ENCODE measurements around the gene CNTNAP2.
"Not testable (repeated sequence)": the region's sequence is repeated elsewhere in the genome, so short reads cannot be mapped to it uniquely, and the experiment has no call there.

CNTNAP2 gene

GRCh38 chr7:147570390-147570789 is 1453.8 kb downstream of the CNTNAP2 start:
- Histone ChIP-seq H3K36me3 (ENCODE audit: control insufficient read depth, insufficient read depth, low read length) (no peaks in the 10 kb centered on the region), H3K4me1 (ENCODE audit: control insufficient read depth, insufficient read depth, low read length, poor library complexity, severe bottlenecking) (no peaks in the 10 kb centered on the region), H3K9me3 (ENCODE audit: control insufficient read depth, low read length) (no peaks in the 10 kb centered on the region), H3K27me3 (replicated peaks; ENCODE audit: control insufficient read depth, insufficient read depth, low read length, poor library complexity, severe bottlenecking) (no peaks in the 10 kb centered on the region), H3K27ac (ENCODE audit: insufficient read depth, low read length, poor library complexity, severe bottlenecking) (no peak overlapping the region), H3K4me3 (ENCODE audit: insufficient read depth, low read depth, low read length, poor library complexity, severe bottlenecking) (no peak overlapping the region)
- no peak for DNase-seq

GRCh38 chr7:147571436-147572185 is 1455.0 kb downstream of the CNTNAP2 start:
- DNase-seq, result no peak
- H3K4me1 ChIP-seq (ENCODE audit: control insufficient read depth, insufficient read depth, low read length, poor library complexity, severe bottlenecking), result no peaks in the 10 kb centered on the region
- no peaks in the 10 kb centered on the region for H3K27me3 ChIP-seq (replicated peaks; ENCODE audit: control insufficient read depth, insufficient read depth, low read length, poor library complexity, severe bottlenecking)
- H3K9me3 ChIP-seq (ENCODE audit: control insufficient read depth, low read length), result no peaks in the 10 kb centered on the region
- no peaks in the 10 kb centered on the region for H3K36me3 ChIP-seq (ENCODE audit: control insufficient read depth, insufficient read depth, low read length)
- no peak overlapping the region for H3K27ac ChIP-seq (ENCODE audit: insufficient read depth, low read length, poor library complexity, severe bottlenecking)
- H3K4me3 ChIP-seq (ENCODE audit: insufficient read depth, low read depth, low read length, poor library complexity, severe bottlenecking), result no peak overlapping the region

GRCh38 chr7:147578196-147578595 is 1461.6 kb downstream of the CNTNAP2 start:
- no peaks in the 10 kb centered on the region for H3K27me3 ChIP-seq (replicated peaks; ENCODE audit: control insufficient read depth, insufficient read depth, low read length, poor library complexity, severe bottlenecking)
- DNase-seq, result no peak
- no peaks in the 10 kb centered on the region for H3K4me1 ChIP-seq (ENCODE audit: control insufficient read depth, insufficient read depth, low read length, poor library complexity, severe bottlenecking)
- H3K36me3 ChIP-seq (ENCODE audit: control insufficient read depth, insufficient read depth, low read length), result no peaks in the 10 kb centered on the region
- no peak overlapping the region for H3K4me3 ChIP-seq (ENCODE audit: insufficient read depth, low read depth, low read length, poor library complexity, severe bottlenecking)
- H3K27ac ChIP-seq (ENCODE audit: insufficient read depth, low read length, poor library complexity, severe bottlenecking), result no peak overlapping the region
- H3K9me3 ChIP-seq (ENCODE audit: control insufficient read depth, low read length), result no peaks in the 10 kb centered on the region

- Histone ChIP-seq H3K27me3 (replicated peaks; ENCODE audit: control insufficient read depth, insufficient read depth, low read length, poor library complexity, severe bottlenecking) (no peaks in the 10 kb centered on the region), H3K4me3 (ENCODE audit: insufficient read depth, low read depth, low read length, poor library complexity, severe bottlenecking) (no peak overlapping the region), H3K36me3 (ENCODE audit: control insufficient read depth, insufficient read depth, low read length) (no peaks in the 10 kb centered on the region), H3K4me1 (ENCODE audit: control insufficient read depth, insufficient read depth, low read length, poor library complexity, severe bottlenecking) (no peaks in the 10 kb centered on the region), H3K9me3 (ENCODE audit: control insufficient read depth, low read length) (no peaks in the 10 kb centered on the region), H3K27ac (ENCODE audit: insufficient read depth, low read length, poor library complexity, severe bottlenecking) (no peak overlapping the region)
- DNase-seq, result no peak
Observed at GRCh38 chr7:147579148-147579547, 1462.5 kb downstream of the CNTNAP2 start.

GRCh38 chr7:147584771-147585193 is 1468.2 kb downstream of the CNTNAP2 start:
- H3K27ac ChIP-seq (ENCODE audit: insufficient read depth, low read length, poor library complexity, severe bottlenecking), result no peak overlapping the region
- no peak for DNase-seq

GRCh38 chr7:147586110-147586509 is 1469.5 kb downstream of the CNTNAP2 start:
- Histone ChIP-seq H3K36me3 (ENCODE audit: control insufficient read depth, insufficient read depth, low read length) (no peaks in the 10 kb centered on the region), H3K27me3 (replicated peaks; ENCODE audit: control insufficient read depth, insufficient read depth, low read length, poor library complexity, severe bottlenecking) (no peaks in the 10 kb centered on the region)

More at GRCh38 chr7:147584771-147585193, 1468.2 kb downstream of the CNTNAP2 start:
- no peak overlapping the region for H3K4me3 ChIP-seq (ENCODE audit: insufficient read depth, low read depth, low read length, poor library complexity, severe bottlenecking)
- H3K9me3 ChIP-seq (ENCODE audit: control insufficient read depth, low read length), result no peaks in the 10 kb centered on the region
- H3K27me3 ChIP-seq (replicated peaks; ENCODE audit: control insufficient read depth, insufficient read depth, low read length, poor library complexity, severe bottlenecking), result no peaks in the 10 kb centered on the region
- H3K36me3 ChIP-seq (ENCODE audit: control insufficient read depth, insufficient read depth, low read length), result no peaks in the 10 kb centered on the region
- H3K4me1 ChIP-seq (ENCODE audit: control insufficient read depth, insufficient read depth, low read length, poor library complexity, severe bottlenecking), result no peaks in the 10 kb centered on the region

GRCh38 chr7:147586526-147586925 is 1469.9 kb downstream of the CNTNAP2 start:
- H3K4me3 ChIP-seq (ENCODE audit: insufficient read depth, low read depth, low read length, poor library complexity, severe bottlenecking), result no peak overlapping the region
- no peak overlapping the region for H3K27ac ChIP-seq (ENCODE audit: insufficient read depth, low read length, poor library complexity, severe bottlenecking)
- DNase-seq, result no peak
- H3K4me1 ChIP-seq (ENCODE audit: control insufficient read depth, insufficient read depth, low read length, poor library complexity, severe bottlenecking), result no peaks in the 10 kb centered on the region
- no peaks in the 10 kb centered on the region for H3K36me3 ChIP-seq (ENCODE audit: control insufficient read depth, insufficient read depth, low read length)
- H3K27me3 ChIP-seq (replicated peaks; ENCODE audit: control insufficient read depth, insufficient read depth, low read length, poor library complexity, severe bottlenecking), result no peaks in the 10 kb centered on the region
- H3K9me3 ChIP-seq (ENCODE audit: control insufficient read depth, low read length), result no peaks in the 10 kb centered on the region

More at GRCh38 chr7:147586110-147586509, 1469.5 kb downstream of the CNTNAP2 start:
- Histone ChIP-seq H3K4me3 (ENCODE audit: insufficient read depth, low read depth, low read length, poor library complexity, severe bottlenecking) (no peak overlapping the region), H3K9me3 (ENCODE audit: control insufficient read depth, low read length) (no peaks in the 10 kb centered on the region), H3K27ac (ENCODE audit: insufficient read depth, low read length, poor library complexity, severe bottlenecking) (no peak overlapping the region), H3K4me1 (ENCODE audit: control insufficient read depth, insufficient read depth, low read length, poor library complexity, severe bottlenecking) (no peaks in the 10 kb centered on the region)
- DNase-seq, result no peak

GRCh38 chr7:147593271-147594057 is 1476.9 kb downstream of the CNTNAP2 start:
- H3K4me3 ChIP-seq (ENCODE audit: insufficient read depth, low read depth, low read length, poor library complexity, severe bottlenecking), result no peak overlapping the region
- no peaks in the 10 kb centered on the region for H3K36me3 ChIP-seq (ENCODE audit: control insufficient read depth, insufficient read depth, low read length)
- no peaks in the 10 kb centered on the region for H3K4me1 ChIP-seq (ENCODE audit: control insufficient read depth, insufficient read depth, low read length, poor library complexity, severe bottlenecking)
- H3K27me3 ChIP-seq (replicated peaks; ENCODE audit: control insufficient read depth, insufficient read depth, low read length, poor library complexity, severe bottlenecking), result no peaks in the 10 kb centered on the region
- no peak for DNase-seq
- H3K27ac ChIP-seq (ENCODE audit: insufficient read depth, low read length, poor library complexity, severe bottlenecking), result no peak overlapping the region
- H3K9me3 ChIP-seq (ENCODE audit: control insufficient read depth, low read length), result no peaks in the 10 kb centered on the region

GRCh38 chr7:147595042-147595441 is 1478.4 kb downstream of the CNTNAP2 start:
- H3K4me1 ChIP-seq (ENCODE audit: control insufficient read depth, insufficient read depth, low read length, poor library complexity, severe bottlenecking), result no peaks in the 10 kb centered on the region
- H3K4me3 ChIP-seq (ENCODE audit: insufficient read depth, low read depth, low read length, poor library complexity, severe bottlenecking), result no peak overlapping the region
- H3K27me3 ChIP-seq (replicated peaks; ENCODE audit: control insufficient read depth, insufficient read depth, low read length, poor library complexity, severe bottlenecking), result no peaks in the 10 kb centered on the region
- no peak for DNase-seq
- no peaks in the 10 kb centered on the region for H3K9me3 ChIP-seq (ENCODE audit: control insufficient read depth, low read length)
- H3K27ac ChIP-seq (ENCODE audit: insufficient read depth, low read length, poor library complexity, severe bottlenecking), result no peak overlapping the region
- H3K36me3 ChIP-seq (ENCODE audit: control insufficient read depth, insufficient read depth, low read length), result no peaks in the 10 kb centered on the region

- not testable (repeated sequence) for H3K27ac ChIP-seq (ENCODE audit: insufficient read depth, low read length, poor library complexity, severe bottlenecking); DNase-seq; H3K9me3 ChIP-seq (ENCODE audit: control insufficient read depth, low read length); H3K36me3 ChIP-seq (ENCODE audit: control insufficient read depth, insufficient read depth, low read length); H3K27me3 ChIP-seq (replicated peaks; ENCODE audit: control insufficient read depth, insufficient read depth, low read length, poor library complexity, severe bottlenecking); H3K4me3 ChIP-seq (ENCODE audit: insufficient read depth, low read depth, low read length, poor library complexity, severe bottlenecking); H3K4me1 ChIP-seq (ENCODE audit: control insufficient read depth, insufficient read depth, low read length, poor library complexity, severe bottlenecking)
Observed at GRCh38 chr7:147598687-147599086, 1482.1 kb downstream of the CNTNAP2 start.
